Osteoblast (primary cell): ENCODE measurements around the gene C1S. TPM values are rescaled to one million over a fixed set of nuclear protein-coding genes. Genes with fewer than 3 reads are reported as not detected.

Source experiments
- DNase-seq: peaks from one replicate; pipeline ENCODE4 v3.0.0; 2011; ENCODE audit warnings: low spot score, mixed read lengths; ENCODE audit not compliant: insufficient read length; ENCODE audit errors: missing footprints
- H2AFZ ChIP-seq: 2 replicates; pipeline ENCODE4 v1.6.0; 2011; ENCODE audit warnings: mild to moderate bottlenecking, low read length
- H3K27ac ChIP-seq: 2 replicates; pipeline ENCODE4 v1.5.1; 2011; ENCODE audit warnings: mild to moderate bottlenecking, low read depth, low read length, moderate library complexity
- H3K27me3 ChIP-seq: 2 replicates; pipeline ENCODE4 v1.6.0; 2012; ENCODE audit warnings: mild to moderate bottlenecking, control low read depth, inconsistent platforms, low read length, moderate library complexity; ENCODE audit not compliant: insufficient read depth
- H3K36me3 ChIP-seq: 2 replicates; pipeline ENCODE4 v1.5.1; 2011; ENCODE audit warnings: mild to moderate bottlenecking, low read length, control low read depth, moderate library complexity; ENCODE audit not compliant: insufficient read depth
- H3K4me1 ChIP-seq: 2 replicates; pipeline ENCODE4 v1.5.1; 2011; ENCODE audit warnings: mild to moderate bottlenecking, low read length, control low read depth, moderate library complexity; ENCODE audit not compliant: insufficient read depth
- H3K4me2 ChIP-seq: 2 replicates; pipeline ENCODE4 v1.6.0; 2011; ENCODE audit warnings: mild to moderate bottlenecking, low read length; ENCODE audit not compliant: insufficient read depth
- H3K4me3 ChIP-seq: fragments of 200-600 bp; sonication (generic); 3 replicates; pipeline ENCODE4 v1.5.1; 2012; ENCODE audit warnings: mild to moderate bottlenecking, low read length, inconsistent platforms; ENCODE audit not compliant: insufficient read depth
- H3K79me2 ChIP-seq: 2 replicates; pipeline ENCODE4 v1.6.0; 2012; ENCODE audit warnings: mild to moderate bottlenecking, low read length, control low read depth, inconsistent platforms; ENCODE audit not compliant: insufficient read depth
- H3K9me3 ChIP-seq: 2 replicates; pipeline ENCODE4 v1.5.1; 2011; ENCODE audit warnings: low read depth, low read length, control low read depth
- H4K20me1 ChIP-seq: 2 replicates; pipeline ENCODE4 v1.6.0; 2012; ENCODE audit warnings: mild to moderate bottlenecking, low read length, control low read depth; ENCODE audit not compliant: insufficient read depth
- CTCF ChIP-seq: IDR thresholded peaks from 2 replicates; pipeline ENCODE4 v1.5.1; 2011; ENCODE audit warnings: mild to moderate bottlenecking, low read depth, low read length, moderate library complexity; ENCODE audit errors: extremely low read depth
- total RNA-seq: library from RNA; depleted of rRNA; stranded (reverse); fragments of >200 nt; gene quantifications from 2 replicates; pipeline ENCODE4 v1.2.3, GENCODE V29; 2012

C1S gene
- total RNA-seq, 1 donor = 443 TPM

- no peak overlapping the region for H2AFZ ChIP-seq
These were observed 44.8 kb upstream of the C1S start for GRCh38 chr12:7015555-7016370.

DNA sequence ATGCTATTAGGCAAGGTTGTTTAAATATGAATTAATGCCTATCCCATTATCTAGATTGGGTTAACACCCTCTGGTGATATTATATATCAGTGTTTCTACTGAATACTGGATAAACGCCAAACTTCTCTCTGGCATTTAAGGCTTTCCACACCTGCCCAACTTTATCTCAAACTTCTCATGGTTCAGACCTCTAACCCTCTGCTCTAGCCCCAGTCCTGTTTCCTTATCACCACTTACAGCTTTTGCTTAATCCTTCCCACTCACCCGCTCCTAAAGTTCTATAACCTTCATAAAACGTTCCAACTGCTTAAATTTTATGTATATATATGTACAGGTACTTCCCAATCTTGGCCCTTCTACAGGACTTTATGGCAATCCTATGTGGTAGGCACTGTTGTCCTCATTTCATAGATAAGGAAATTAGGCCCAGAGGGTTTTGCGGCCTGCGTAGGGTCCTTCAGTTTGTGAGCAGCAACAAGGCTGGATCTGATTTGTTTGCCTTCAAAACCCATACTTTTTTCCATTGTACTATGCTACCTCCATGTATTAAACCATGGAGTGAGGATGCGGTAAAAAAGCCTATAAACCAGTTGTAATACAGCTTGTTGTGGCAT is 43.5 kb upstream of the C1S start:
- no peaks in the 10 kb centered on the region for H3K36me3 ChIP-seq
- H3K4me3 ChIP-seq = peak overlapping the region; percentile 96
- TF ChIP-seq CTCF = no peak
- no peaks in the 10 kb centered on the region for H3K79me2 ChIP-seq
- peaks cover 13% of the 10 kb centered on the region for H3K4me1 ChIP-seq
- no peak overlapping the region for H3K27ac ChIP-seq
- no peaks in the 10 kb centered on the region for H3K27me3 ChIP-seq
- H4K20me1 ChIP-seq = peaks cover 3% of the 10 kb centered on the region
- no peak for DNase-seq
- H2AFZ ChIP-seq = no peak overlapping the region
- no peaks in the 10 kb centered on the region for H3K9me3 ChIP-seq
- peak overlapping the region; percentile 91 for H3K4me2 ChIP-seq

More at GRCh38 chr12:7015555-7016370, 44.8 kb upstream of the C1S start:
- no peaks in the 10 kb centered on the region for H3K36me3 ChIP-seq
- H3K79me2 ChIP-seq = no peaks in the 10 kb centered on the region
- H3K4me2 ChIP-seq = no peak overlapping the region
- no peak for DNase-seq
- no peak overlapping the region for H3K27ac ChIP-seq
- peaks cover 13% of the 10 kb centered on the region for H3K4me1 ChIP-seq
- no peaks in the 10 kb centered on the region for H3K27me3 ChIP-seq
- no peak for TF ChIP-seq CTCF
- peaks cover 3% of the 10 kb centered on the region for H4K20me1 ChIP-seq
- H3K9me3 ChIP-seq = no peaks in the 10 kb centered on the region
- no peak overlapping the region for H3K4me3 ChIP-seq

GRCh38 chr12:7017870-7018349 is 42.6 kb upstream of the C1S start:
- Histone ChIP-seq H3K36me3 (no peaks in the 10 kb centered on the region), H3K27ac (peak overlapping the region; percentile 71)
- DNase-seq = peak; percentile 83

More at GRCh38 chr12:7017870-7018349, 42.6 kb upstream of the C1S start:
- Histone ChIP-seq H3K9me3 (no peaks in the 10 kb centered on the region), H4K20me1 (peaks cover 3% of the 10 kb centered on the region), H3K4me3 (peak overlapping the region; percentile 96), H3K4me1 (peaks cover 13% of the 10 kb centered on the region), H3K27me3 (no peaks in the 10 kb centered on the region), H3K4me2 (peak overlapping the region; percentile 91), H2AFZ (peak overlapping the region; percentile 95), H3K79me2 (no peaks in the 10 kb centered on the region)
- no peak for TF ChIP-seq CTCF
